ENCODE results near the gene CCDC40. TPM values are rescaled to one million over a fixed set of nuclear protein-coding genes. Genes with fewer than 3 reads are reported as not detected.

Gene CCDC40
- total and polyA plus RNA-seq, 2 of the 13 experiments (the other 11 are each of a cell fraction or from before 2014, with no cell fraction given), result 4.1 to 5.5 TPM

DNA sequence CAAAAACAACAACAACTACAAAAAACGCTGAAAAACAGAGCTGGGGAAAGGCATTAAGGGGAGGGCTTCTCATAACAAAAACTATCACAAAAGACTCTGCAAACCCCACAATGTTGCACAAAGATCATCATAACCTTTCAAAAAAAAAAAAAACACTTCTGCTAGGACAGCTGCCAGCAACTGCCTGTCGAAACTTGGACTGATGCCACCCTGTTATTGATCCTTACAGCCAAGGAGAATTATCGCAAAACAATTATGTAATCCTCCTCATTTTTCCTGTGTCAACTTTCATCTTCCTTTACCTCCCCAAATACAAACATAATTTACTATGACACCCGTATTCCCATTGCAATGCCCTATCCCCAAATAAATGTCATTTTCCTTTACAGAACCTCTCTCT, 9.3 kb downstream of the CCDC40 start (continued):
- TF ChIP-seq ZBTB8A (CRISPR knock-in tag; IDR thresholded peaks at IDR 0.05; ENCODE audit: borderline replicate concordance, low read depth) (no peak), MYNN (CRISPR knock-in tag; IDR thresholded peaks at IDR 0.05; ENCODE audit: low read depth) (no peak), ETV6 (CRISPR knock-in tag; conservative IDR thresholded peaks at IDR 0.05) (no peak)
- TF ChIP-seq, protein P1, sequence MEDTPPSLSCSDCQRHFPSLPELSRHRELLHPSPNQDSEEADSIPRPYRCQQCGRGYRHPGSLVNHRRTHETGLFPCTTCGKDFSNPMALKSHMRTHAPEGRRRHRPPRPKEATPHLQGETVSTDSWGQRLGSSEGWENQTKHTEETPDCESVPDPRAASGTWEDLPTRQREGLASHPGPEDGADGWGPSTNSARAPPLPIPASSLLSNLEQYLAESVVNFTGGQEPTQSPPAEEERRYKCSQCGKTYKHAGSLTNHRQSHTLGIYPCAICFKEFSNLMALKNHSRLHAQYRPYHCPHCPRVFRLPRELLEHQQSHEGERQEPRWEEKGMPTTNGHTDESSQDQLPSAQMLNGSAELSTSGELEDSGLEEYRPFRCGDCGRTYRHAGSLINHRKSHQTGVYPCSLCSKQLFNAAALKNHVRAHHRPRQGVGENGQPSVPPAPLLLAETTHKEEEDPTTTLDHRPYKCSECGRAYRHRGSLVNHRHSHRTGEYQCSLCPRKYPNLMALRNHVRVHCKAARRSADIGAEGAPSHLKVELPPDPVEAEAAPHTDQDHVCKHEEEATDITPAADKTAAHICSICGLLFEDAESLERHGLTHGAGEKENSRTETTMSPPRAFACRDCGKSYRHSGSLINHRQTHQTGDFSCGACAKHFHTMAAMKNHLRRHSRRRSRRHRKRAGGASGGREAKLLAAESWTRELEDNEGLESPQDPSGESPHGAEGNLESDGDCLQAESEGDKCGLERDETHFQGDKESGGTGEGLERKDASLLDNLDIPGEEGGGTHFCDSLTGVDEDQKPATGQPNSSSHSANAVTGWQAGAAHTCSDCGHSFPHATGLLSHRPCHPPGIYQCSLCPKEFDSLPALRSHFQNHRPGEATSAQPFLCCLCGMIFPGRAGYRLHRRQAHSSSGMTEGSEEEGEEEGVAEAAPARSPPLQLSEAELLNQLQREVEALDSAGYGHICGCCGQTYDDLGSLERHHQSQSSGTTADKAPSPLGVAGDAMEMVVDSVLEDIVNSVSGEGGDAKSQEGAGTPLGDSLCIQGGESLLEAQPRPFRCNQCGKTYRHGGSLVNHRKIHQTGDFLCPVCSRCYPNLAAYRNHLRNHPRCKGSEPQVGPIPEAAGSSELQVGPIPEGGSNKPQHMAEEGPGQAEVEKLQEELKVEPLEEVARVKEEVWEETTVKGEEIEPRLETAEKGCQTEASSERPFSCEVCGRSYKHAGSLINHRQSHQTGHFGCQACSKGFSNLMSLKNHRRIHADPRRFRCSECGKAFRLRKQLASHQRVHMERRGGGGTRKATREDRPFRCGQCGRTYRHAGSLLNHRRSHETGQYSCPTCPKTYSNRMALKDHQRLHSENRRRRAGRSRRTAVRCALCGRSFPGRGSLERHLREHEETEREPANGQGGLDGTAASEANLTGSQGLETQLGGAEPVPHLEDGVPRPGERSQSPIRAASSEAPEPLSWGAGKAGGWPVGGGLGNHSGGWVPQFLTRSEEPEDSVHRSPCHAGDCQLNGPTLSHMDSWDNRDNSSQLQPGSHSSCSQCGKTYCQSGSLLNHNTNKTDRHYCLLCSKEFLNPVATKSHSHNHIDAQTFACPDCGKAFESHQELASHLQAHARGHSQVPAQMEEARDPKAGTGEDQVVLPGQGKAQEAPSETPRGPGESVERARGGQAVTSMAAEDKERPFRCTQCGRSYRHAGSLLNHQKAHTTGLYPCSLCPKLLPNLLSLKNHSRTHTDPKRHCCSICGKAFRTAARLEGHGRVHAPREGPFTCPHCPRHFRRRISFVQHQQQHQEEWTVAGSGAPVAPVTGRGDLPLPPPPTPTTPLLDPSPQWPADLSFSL (CRISPR knock-in tag; IDR thresholded peaks at IDR 0.05), result no peak
- TF ChIP-seq, protein P2, sequence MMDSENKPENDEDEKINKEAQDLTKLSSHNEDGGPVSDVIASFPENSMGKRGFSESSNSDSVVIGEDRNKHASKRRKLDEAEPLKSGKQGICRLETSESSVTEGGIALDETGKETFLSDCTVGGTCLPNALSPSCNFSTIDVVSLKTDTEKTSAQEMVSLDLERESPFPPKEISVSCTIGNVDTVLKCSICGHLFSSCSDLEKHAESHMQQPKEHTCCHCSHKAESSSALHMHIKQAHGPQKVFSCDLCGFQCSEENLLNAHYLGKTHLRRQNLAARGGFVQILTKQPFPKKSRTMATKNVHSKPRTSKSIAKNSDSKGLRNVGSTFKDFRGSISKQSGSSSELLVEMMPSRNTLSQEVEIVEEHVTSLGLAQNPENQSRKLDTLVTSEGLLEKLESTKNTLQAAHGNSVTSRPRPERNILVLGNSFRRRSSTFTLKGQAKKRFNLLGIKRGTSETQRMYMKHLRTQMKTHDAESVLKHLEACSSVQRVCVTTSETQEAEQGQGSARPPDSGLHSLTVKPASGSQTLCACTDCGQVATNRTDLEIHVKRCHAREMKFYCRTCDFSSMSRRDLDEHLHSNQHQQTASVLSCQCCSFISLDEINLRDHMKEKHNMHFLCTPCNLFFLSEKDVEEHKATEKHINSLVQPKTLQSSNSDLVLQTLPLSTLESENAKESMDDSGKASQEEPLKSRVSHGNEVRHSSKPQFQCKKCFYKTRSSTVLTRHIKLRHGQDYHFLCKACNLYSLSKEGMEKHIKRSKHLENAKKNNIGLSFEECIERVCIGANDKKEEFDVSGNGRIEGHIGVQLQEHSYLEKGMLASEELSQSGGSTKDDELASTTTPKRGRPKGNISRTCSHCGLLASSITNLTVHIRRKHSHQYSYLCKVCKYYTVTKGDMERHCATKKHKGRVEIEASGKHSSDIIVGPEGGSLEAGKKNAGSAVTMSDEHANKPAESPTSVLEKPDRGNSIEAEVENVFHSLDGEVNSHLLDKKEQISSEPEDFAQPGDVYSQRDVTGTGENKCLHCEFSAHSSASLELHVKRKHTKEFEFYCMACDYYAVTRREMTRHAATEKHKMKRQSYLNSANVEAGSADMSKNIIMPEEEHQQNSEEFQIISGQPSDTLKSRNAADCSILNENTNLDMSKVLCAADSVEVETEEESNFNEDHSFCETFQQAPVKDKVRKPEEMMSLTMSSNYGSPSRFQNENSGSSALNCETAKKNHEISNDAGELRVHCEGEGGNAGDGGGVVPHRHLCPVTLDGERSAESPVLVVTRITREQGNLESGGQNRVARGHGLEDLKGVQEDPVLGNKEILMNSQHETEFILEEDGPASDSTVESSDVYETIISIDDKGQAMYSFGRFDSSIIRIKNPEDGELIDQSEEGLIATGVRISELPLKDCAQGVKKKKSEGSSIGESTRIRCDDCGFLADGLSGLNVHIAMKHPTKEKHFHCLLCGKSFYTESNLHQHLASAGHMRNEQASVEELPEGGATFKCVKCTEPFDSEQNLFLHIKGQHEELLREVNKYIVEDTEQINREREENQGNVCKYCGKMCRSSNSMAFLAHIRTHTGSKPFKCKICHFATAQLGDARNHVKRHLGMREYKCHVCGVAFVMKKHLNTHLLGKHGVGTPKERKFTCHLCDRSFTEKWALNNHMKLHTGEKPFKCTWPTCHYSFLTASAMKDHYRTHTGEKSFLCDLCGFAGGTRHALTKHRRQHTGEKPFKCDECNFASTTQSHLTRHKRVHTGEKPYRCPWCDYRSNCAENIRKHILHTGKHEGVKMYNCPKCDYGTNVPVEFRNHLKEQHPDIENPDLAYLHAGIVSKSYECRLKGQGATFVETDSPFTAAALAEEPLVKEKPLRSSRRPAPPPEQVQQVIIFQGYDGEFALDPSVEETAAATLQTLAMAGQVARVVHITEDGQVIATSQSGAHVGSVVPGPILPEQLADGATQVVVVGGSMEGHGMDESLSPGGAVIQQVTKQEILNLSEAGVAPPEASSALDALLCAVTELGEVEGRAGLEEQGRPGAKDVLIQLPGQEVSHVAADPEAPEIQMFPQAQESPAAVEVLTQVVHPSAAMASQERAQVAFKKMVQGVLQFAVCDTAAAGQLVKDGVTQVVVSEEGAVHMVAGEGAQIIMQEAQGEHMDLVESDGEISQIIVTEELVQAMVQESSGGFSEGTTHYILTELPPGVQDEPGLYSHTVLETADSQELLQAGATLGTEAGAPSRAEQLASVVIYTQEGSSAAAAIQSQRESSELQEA (CRISPR knock-in tag; IDR thresholded peaks at IDR 0.05; ENCODE audit: not compliant biosample characterization), result no peak
- TF ChIP-seq, protein P3, sequence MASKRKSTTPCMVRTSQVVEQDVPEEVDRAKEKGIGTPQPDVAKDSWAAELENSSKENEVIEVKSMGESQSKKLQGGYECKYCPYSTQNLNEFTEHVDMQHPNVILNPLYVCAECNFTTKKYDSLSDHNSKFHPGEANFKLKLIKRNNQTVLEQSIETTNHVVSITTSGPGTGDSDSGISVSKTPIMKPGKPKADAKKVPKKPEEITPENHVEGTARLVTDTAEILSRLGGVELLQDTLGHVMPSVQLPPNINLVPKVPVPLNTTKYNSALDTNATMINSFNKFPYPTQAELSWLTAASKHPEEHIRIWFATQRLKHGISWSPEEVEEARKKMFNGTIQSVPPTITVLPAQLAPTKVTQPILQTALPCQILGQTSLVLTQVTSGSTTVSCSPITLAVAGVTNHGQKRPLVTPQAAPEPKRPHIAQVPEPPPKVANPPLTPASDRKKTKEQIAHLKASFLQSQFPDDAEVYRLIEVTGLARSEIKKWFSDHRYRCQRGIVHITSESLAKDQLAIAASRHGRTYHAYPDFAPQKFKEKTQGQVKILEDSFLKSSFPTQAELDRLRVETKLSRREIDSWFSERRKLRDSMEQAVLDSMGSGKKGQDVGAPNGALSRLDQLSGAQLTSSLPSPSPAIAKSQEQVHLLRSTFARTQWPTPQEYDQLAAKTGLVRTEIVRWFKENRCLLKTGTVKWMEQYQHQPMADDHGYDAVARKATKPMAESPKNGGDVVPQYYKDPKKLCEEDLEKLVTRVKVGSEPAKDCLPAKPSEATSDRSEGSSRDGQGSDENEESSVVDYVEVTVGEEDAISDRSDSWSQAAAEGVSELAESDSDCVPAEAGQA (IDR thresholded peaks at IDR 0.05; ENCODE audit: low read depth), result no peak
- TF ChIP-seq, protein P3 (CRISPR knock-in tag; IDR thresholded peaks at IDR 0.05; ENCODE audit: borderline replicate concordance), result no peak
